Upper lobe of left lung (tissue), 6 donors: ENCODE measurements around the gene SNN. TPM values are rescaled to one million over a fixed set of nuclear protein-coding genes. Genes with fewer than 3 reads are reported as not detected.

ENCODE experiments used
- ATAC-seq, 2 donors: fragments of 200-7000 bp; cut with Tn5 transposase; one replicate each; pipeline ENCODE4 v1.9.1; 2022; ENCODE audit warnings: mild to moderate bottlenecking in 2 of 2, moderate library complexity in 2 of 2; ENCODE audit not compliant: low FRiP score in 2 of 2
- DNase-seq, 2 donors: peaks; one replicate each; pipeline ENCODE4 v3.0.0-alpha.2; 2019 to 2020
- H3K27ac ChIP-seq, 4 donors: fragments of 200-600 bp; sonication (generic); one replicate each; pipeline ENCODE4 v1.5.1; 2016 to 2019
- H3K27me3 ChIP-seq, 4 donors: fragments of 200-600 bp; sonication (generic); one replicate each; pipeline ENCODE4 v1.5.1; 2017 to 2019
- H3K36me3 ChIP-seq, 4 donors: fragments of 200-600 bp; sonication (generic); one replicate each; pipeline ENCODE4 v1.5.1; 2016 to 2019
- H3K4me1 ChIP-seq, 4 donors: fragments of 200-600 bp; sonication (generic); one replicate each; pipeline ENCODE4 v1.5.1; 2018 to 2019
- H3K4me3 ChIP-seq, 4 donors: fragments of 200-600 bp; sonication (generic); one replicate each; pipeline ENCODE4 v1.5.1; 2017 to 2019; ENCODE audit warnings: mild to moderate bottlenecking in 2 of 4, moderate library complexity in 1 of 4
- H3K9me3 ChIP-seq, 4 donors: fragments of 200-600 bp; sonication (generic); one replicate each; pipeline ENCODE4 v1.5.1; 2018 to 2019
- CTCF ChIP-seq, 6 experiments: fragments of 450-650 bp in 4 of 6; fragments of 200-600 bp in 2 of 6; sonication (generic) in 2 of 6; IDR thresholded peaks; one replicate each; pipeline ENCODE4 v1.5.1; 2016 to 2019; ENCODE audit warnings: antibody characterized with exemption in 6 of 6
- EP300 ChIP-seq, 4 donors: sonication (generic); formaldehyde crosslinking; IDR thresholded peaks; one replicate each; pipeline ENCODE4 v1.5.1; 2017; ENCODE audit warnings: antibody characterized with exemption in 4 of 4, control low read depth in 2 of 4
- POLR2A ChIP-seq, 4 donors: fragments of 450-650 bp; IDR thresholded peaks; one replicate each; pipeline ENCODE4 v1.5.1; 2016 to 2017; ENCODE audit warnings: antibody characterized with exemption in 4 of 4, mild to moderate bottlenecking in 2 of 4
- POLR2AphosphoS5 ChIP-seq, 2 donors: sonication (generic); formaldehyde crosslinking; IDR thresholded peaks; one replicate each; pipeline ENCODE4 v1.5.1; 2017; ENCODE audit warnings: antibody characterized with exemption in 2 of 2
- WGBS, 2 donors: methylation state at CpG; one replicate each; pipeline ENCODE4 v1.1.5; 2017 to 2018; 5-methylcytosine and 5-hydroxymethylcytosine counted together
- total RNA-seq, 6 donors: library from RNA; depleted of rRNA in 4 of 6; stranded (reverse); fragments of >200 nt in 4 of 6; gene quantifications; one replicate each; pipeline versions ENCODE4 v1.1.0 to v1.2.1, GENCODE V29; 2016 to 2021
- donor health status: DM: no; HTN: no; CAD: no; lungs with moderate emphysema.
- donor health status: DM: no; HTN: yes; CAD: no; lungs with severe emphysema.

Gene SNN
- total RNA-seq, 6 donors from 2014 or later = 14.7 to 29.8 (median 26.1) TPM

GRCh38 chr16:11687601-11688519, 19.6 kb downstream of the SNN start:
- WGBS, 2 donors = 90% methylated on average over 13 of the region's 13 CpGs
- no peak for DNase-seq
- peaks cover 18 to 86% (median 69%) of the 10 kb centered on the region in 4 donors for H3K36me3 ChIP-seq

DNA sequence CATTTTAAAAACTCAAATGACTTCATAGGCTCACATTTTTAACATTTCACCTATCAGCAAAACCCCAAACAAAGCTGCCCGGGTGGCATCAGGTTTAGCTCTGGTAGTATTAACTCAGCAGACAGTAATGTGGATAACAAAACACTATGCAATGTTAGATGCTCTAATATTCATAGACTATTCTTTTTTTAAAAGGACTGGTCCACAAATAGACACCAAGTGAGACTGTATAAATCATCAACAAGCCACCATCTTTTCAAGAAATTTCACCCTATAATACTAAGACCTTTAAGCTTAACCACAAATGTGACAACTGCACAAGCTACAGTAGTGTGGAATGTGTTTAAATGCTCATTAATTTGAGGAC, 20.2 kb downstream of the SNN start:
- no peak for TF ChIP-seq CTCF (IDR thresholded peaks at IDR 0.05)
- TF ChIP-seq POLR2A (IDR thresholded peaks at IDR 0.05) = no peak
- TF ChIP-seq POLR2AphosphoS5 (IDR thresholded peaks at IDR 0.05) = no peak
- no peak for TF ChIP-seq EP300 (IDR thresholded peaks at IDR 0.05)
- no peak overlapping the region for H3K27ac ChIP-seq
- DNase-seq (no peak), ATAC-seq (no peak)
- no peaks in the 10 kb centered on the region for H3K27me3 ChIP-seq
- H3K9me3 ChIP-seq = no peaks in the 10 kb centered on the region
- peaks cover 0 to 19% (median 9%) of the 10 kb centered on the region in 4 donors for H3K4me1 ChIP-seq
- peaks cover 17 to 84% (median 68%) of the 10 kb centered on the region in 4 donors for H3K36me3 ChIP-seq
- no peak overlapping the region for H3K4me3 ChIP-seq
- WGBS, 2 donors = 81 to 86% methylated on average over 1 of the region's 1 CpG

More at GRCh38 chr16:11687601-11688519, 19.6 kb downstream of the SNN start:
- Histone ChIP-seq H3K27ac (no peak overlapping the region), H3K9me3 (no peaks in the 10 kb centered on the region), H3K4me1 (peaks cover 0 to 19% (median 9%) of the 10 kb centered on the region in 4 donors), H3K27me3 (no peaks in the 10 kb centered on the region), H3K4me3 (no peak overlapping the region)
- no peak for ATAC-seq
- no peak for TF ChIP-seq EP300 (IDR thresholded peaks at IDR 0.05)
- no peak for TF ChIP-seq CTCF (IDR thresholded peaks at IDR 0.05)
- TF ChIP-seq POLR2A (IDR thresholded peaks at IDR 0.05) = no peak
- no peak for TF ChIP-seq POLR2AphosphoS5 (IDR thresholded peaks at IDR 0.05)

GRCh38 chr16:11689031-11689840, 21.0 kb downstream of the SNN start:
- 70 to 74% methylated on average over 3 of the region's 3 CpGs for WGBS, 2 donors
- Histone ChIP-seq H3K27me3 (no peaks in the 10 kb centered on the region), H3K4me3 (no peak overlapping the region), H3K4me1 (peaks cover 0 to 19% (median 9%) of the 10 kb centered on the region in 4 donors), H3K9me3 (no peaks in the 10 kb centered on the region), H3K36me3 (peaks cover 17 to 81% (median 62%) of the 10 kb centered on the region in 4 donors), H3K27ac (peak overlapping the region in 1 of 4 donors; percentile 27)
- peak in 1 of 2 donors; percentile 71 for ATAC-seq
- DNase-seq = no peak
- TF ChIP-seq POLR2A (IDR thresholded peaks at IDR 0.05) (no peak), CTCF (IDR thresholded peaks at IDR 0.05) (no peak), EP300 (IDR thresholded peaks at IDR 0.05) (no peak), POLR2AphosphoS5 (IDR thresholded peaks at IDR 0.05) (no peak)

GRCh38 chr16:11691235-11691634, 23.0 kb downstream of the SNN start:
- no peak for DNase-seq
- no peak for ATAC-seq
- Histone ChIP-seq H3K4me3 (no peak overlapping the region), H3K27me3 (no peaks in the 10 kb centered on the region), H3K9me3 (no peaks in the 10 kb centered on the region), H3K36me3 (peaks cover 17 to 81% (median 55%) of the 10 kb centered on the region in 4 donors), H3K4me1 (peaks cover 0 to 19% (median 9%) of the 10 kb centered on the region in 4 donors), H3K27ac (no peak overlapping the region)
- 95 to 98% methylated on average over 5 of the region's 5 CpGs for WGBS, 2 donors
- no peak for TF ChIP-seq EP300 (IDR thresholded peaks at IDR 0.05)
- TF ChIP-seq POLR2A (IDR thresholded peaks at IDR 0.05) = no peak
- TF ChIP-seq CTCF (IDR thresholded peaks at IDR 0.05) = no peak
- no peak for TF ChIP-seq POLR2AphosphoS5 (IDR thresholded peaks at IDR 0.05)
